ENCODE data around the gene ADRA2A. TPM values are rescaled to one million over a fixed set of nuclear protein-coding genes. Genes with fewer than 3 reads are reported as not detected.

ADRA2A gene
- total RNA-seq, 1 experiment from 2014 or later: 1.7 TPM

DNA sequence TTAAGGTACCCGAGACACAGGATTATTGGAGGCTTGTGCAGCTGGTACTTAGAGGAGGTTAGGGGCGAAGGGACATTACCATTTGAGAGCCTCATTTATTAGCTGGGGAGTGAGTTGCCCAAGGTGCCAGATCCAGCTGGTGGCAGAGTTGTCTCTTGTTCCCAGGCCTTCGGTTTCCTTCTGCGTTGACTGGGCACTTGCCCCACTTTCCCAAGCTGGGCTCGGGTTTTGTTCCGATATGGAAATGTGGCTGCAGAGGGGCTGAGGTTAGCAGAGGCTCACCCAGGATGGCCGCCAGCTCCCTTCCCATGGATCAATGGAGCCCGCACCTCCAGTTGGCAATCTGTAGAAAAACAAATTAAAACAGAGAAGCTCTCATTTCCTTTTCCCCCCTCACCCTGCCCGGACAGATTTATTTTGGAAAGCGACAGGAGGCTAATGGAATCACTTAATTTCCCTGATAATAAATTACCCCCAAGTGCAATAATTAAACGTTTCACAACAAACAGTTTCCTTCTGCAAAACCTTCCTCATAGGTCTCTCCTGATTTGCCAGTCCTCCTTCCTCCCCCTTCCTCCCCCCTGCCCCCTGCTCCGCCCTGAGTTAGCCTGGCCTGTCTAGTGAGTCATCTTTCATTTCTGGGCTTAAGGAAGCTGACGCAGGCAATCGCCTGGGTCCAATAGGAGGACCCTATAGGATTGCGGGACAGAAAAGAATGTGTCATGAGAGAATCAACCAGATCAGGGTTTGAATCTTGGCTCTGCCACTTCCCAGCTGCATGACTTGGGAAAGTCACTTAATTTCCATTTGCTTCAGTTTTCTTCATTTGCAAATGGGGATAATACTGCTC, 51.7 kb downstream of the ADRA2A start (continued):
- TF ChIP-seq, protein P1, sequence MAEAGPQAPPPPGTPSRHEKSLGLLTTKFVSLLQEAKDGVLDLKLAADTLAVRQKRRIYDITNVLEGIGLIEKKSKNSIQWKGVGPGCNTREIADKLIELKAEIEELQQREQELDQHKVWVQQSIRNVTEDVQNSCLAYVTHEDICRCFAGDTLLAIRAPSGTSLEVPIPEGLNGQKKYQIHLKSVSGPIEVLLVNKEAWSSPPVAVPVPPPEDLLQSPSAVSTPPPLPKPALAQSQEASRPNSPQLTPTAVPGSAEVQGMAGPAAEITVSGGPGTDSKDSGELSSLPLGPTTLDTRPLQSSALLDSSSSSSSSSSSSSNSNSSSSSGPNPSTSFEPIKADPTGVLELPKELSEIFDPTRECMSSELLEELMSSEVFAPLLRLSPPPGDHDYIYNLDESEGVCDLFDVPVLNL (CRISPR knock-in tag; IDR thresholded peaks at IDR 0.05; ENCODE audit: borderline replicate concordance, low read depth): no peak
- TF ChIP-seq FOXJ3 (CRISPR knock-in tag; IDR thresholded peaks at IDR 0.05; ENCODE audit: borderline replicate concordance) (no peak), KAT7 (CRISPR knock-in tag; IDR thresholded peaks at IDR 0.05; ENCODE audit: borderline replicate concordance) (no peak)

DNA sequence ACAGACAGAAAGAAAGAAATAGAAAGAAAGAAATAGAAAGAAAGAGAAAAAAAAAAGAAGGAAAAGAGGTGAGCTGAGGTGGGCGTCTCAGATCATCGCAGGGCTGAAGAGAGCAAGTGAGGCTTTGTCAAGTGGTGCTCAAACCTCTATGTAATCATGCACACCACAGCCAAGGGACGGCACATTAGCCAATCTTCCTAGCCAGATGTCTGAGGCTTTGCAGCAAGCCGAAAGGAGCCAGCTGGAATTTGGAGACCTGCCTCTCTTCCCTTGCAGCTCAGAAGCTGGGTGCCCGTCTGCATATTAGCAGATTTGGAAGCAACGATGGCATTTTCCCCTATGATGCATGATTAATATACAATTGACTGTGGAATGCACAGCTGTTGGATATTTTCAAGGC, 52.5 kb downstream of the ADRA2A start:
- Mint-ChIP-seq H3K27ac (peak overlapping the region; percentile 80; the same call in 1 of the 2 replicates), H3K27me3 (ENCODE audit: low read depth) (peaks cover 3% of the 10 kb centered on the region; the same call in 1 of the 2 replicates), H3K4me1 (peaks cover 39% of the 10 kb centered on the region), H3K4me3 (no peak overlapping the region), H3K9me3 (peaks cover 26% of the 10 kb centered on the region), H3K36me3 (peaks cover 7% of the 10 kb centered on the region)
- ChIA-PET POLR2A (interaction anchor here (0.7 kb wide), 1 partner anchor 383 kb away, joined by 4 read pairs; no protein-coding TSS in a partner anchor), CTCF (interaction anchor here (0.6 to 1.1 kb wide), 2 partner anchors 53 to 1400 kb away, joined by 4 to 5 read pairs; partner anchors contain the start of gene ADRA2A)
- ATAC-seq (no peak), DNase-seq (ENCODE audit: low spot score) (no peak)
- TF ChIP-seq RELA (CRISPR knock-in tag; IDR thresholded peaks at IDR 0.05; ENCODE audit: borderline replicate concordance) (no peak), OVOL2 (CRISPR knock-in tag; IDR thresholded peaks at IDR 0.05; ENCODE audit: borderline replicate concordance) (no peak), JAZF1 (CRISPR knock-in tag; IDR thresholded peaks at IDR 0.05) (no peak), NR3C1 (CRISPR knock-in tag; conservative IDR thresholded peaks at IDR 0.05; ENCODE audit: low read depth) (no peak), KAT7 (CRISPR knock-in tag; IDR thresholded peaks at IDR 0.05; ENCODE audit: borderline replicate concordance) (no peak), ZNF671 (CRISPR knock-in tag; IDR thresholded peaks at IDR 0.05) (no peak), SMAD4 (CRISPR knock-in tag; IDR thresholded peaks at IDR 0.05) (no peak), SMAD3 (CRISPR knock-in tag; IDR thresholded peaks at IDR 0.05; ENCODE audit: borderline replicate concordance) (no peak)
- TF ChIP-seq, protein P2, sequence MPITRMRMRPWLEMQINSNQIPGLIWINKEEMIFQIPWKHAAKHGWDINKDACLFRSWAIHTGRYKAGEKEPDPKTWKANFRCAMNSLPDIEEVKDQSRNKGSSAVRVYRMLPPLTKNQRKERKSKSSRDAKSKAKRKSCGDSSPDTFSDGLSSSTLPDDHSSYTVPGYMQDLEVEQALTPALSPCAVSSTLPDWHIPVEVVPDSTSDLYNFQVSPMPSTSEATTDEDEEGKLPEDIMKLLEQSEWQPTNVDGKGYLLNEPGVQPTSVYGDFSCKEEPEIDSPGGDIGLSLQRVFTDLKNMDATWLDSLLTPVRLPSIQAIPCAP (CRISPR knock-in tag; IDR thresholded peaks at IDR 0.05): no peak
- TF ChIP-seq, protein P3, sequence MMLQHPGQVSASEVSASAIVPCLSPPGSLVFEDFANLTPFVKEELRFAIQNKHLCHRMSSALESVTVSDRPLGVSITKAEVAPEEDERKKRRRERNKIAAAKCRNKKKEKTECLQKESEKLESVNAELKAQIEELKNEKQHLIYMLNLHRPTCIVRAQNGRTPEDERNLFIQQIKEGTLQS (CRISPR knock-in tag; conservative IDR thresholded peaks at IDR 0.05): no peak
- TF ChIP-seq, protein P4, sequence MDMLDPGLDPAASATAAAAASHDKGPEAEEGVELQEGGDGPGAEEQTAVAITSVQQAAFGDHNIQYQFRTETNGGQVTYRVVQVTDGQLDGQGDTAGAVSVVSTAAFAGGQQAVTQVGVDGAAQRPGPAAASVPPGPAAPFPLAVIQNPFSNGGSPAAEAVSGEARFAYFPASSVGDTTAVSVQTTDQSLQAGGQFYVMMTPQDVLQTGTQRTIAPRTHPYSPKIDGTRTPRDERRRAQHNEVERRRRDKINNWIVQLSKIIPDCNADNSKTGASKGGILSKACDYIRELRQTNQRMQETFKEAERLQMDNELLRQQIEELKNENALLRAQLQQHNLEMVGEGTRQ (CRISPR knock-in tag; IDR thresholded peaks at IDR 0.05): no peak

DNA sequence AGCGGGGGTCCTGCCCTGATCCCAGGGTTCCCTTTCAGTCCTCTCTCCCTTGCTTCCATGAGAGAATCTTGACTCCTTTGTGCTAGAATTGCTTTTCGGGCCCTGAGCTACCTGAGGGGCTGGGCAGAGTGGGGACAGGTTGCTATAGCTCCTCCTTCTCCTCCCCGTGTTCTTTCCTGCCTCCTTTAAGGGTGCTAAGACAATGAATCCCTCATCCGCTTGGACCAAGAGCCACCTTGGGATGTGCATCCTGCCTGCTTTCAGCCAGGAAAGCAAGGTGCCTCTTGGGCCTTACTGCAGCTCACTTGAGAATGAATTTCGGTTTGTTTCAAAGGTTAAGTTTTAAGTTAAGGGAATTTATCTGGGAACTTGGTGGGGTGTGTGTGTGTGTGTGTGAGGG, 53.6 kb downstream of the ADRA2A start:
- no peak overlapping the region for H3K4me3 Mint-ChIP-seq
- peak; percentile 61 for ATAC-seq
- CTCF ChIA-PET: interaction anchor here (1.0 to 2.2 kb wide), 2 partner anchors 54 to 458 kb away, joined by 3 to 16 read pairs; partner anchors contain the start of gene ADRA2A
- TF ChIP-seq ZNF423 (CRISPR knock-in tag; IDR thresholded peaks at IDR 0.05) (no peak), NFYB (CRISPR knock-in tag; conservative IDR thresholded peaks at IDR 0.05; ENCODE audit: low read depth) (no peak), ATF1 (CRISPR knock-in tag; IDR thresholded peaks at IDR 0.05) (no peak), ESRRA (CRISPR knock-in tag; IDR thresholded peaks at IDR 0.05; ENCODE audit: borderline replicate concordance) (no peak), PRRX2 (CRISPR knock-in tag; IDR thresholded peaks at IDR 0.05) (no peak)
- TF ChIP-seq, protein P2 (CRISPR knock-in tag; IDR thresholded peaks at IDR 0.05): no peak
- TF ChIP-seq, protein P5, sequence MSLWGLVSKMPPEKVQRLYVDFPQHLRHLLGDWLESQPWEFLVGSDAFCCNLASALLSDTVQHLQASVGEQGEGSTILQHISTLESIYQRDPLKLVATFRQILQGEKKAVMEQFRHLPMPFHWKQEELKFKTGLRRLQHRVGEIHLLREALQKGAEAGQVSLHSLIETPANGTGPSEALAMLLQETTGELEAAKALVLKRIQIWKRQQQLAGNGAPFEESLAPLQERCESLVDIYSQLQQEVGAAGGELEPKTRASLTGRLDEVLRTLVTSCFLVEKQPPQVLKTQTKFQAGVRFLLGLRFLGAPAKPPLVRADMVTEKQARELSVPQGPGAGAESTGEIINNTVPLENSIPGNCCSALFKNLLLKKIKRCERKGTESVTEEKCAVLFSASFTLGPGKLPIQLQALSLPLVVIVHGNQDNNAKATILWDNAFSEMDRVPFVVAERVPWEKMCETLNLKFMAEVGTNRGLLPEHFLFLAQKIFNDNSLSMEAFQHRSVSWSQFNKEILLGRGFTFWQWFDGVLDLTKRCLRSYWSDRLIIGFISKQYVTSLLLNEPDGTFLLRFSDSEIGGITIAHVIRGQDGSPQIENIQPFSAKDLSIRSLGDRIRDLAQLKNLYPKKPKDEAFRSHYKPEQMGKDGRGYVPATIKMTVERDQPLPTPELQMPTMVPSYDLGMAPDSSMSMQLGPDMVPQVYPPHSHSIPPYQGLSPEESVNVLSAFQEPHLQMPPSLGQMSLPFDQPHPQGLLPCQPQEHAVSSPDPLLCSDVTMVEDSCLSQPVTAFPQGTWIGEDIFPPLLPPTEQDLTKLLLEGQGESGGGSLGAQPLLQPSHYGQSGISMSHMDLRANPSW (CRISPR knock-in tag; conservative IDR thresholded peaks at IDR 0.05; ENCODE audit: low read depth): no peak
- TF ChIP-seq, protein P6, sequence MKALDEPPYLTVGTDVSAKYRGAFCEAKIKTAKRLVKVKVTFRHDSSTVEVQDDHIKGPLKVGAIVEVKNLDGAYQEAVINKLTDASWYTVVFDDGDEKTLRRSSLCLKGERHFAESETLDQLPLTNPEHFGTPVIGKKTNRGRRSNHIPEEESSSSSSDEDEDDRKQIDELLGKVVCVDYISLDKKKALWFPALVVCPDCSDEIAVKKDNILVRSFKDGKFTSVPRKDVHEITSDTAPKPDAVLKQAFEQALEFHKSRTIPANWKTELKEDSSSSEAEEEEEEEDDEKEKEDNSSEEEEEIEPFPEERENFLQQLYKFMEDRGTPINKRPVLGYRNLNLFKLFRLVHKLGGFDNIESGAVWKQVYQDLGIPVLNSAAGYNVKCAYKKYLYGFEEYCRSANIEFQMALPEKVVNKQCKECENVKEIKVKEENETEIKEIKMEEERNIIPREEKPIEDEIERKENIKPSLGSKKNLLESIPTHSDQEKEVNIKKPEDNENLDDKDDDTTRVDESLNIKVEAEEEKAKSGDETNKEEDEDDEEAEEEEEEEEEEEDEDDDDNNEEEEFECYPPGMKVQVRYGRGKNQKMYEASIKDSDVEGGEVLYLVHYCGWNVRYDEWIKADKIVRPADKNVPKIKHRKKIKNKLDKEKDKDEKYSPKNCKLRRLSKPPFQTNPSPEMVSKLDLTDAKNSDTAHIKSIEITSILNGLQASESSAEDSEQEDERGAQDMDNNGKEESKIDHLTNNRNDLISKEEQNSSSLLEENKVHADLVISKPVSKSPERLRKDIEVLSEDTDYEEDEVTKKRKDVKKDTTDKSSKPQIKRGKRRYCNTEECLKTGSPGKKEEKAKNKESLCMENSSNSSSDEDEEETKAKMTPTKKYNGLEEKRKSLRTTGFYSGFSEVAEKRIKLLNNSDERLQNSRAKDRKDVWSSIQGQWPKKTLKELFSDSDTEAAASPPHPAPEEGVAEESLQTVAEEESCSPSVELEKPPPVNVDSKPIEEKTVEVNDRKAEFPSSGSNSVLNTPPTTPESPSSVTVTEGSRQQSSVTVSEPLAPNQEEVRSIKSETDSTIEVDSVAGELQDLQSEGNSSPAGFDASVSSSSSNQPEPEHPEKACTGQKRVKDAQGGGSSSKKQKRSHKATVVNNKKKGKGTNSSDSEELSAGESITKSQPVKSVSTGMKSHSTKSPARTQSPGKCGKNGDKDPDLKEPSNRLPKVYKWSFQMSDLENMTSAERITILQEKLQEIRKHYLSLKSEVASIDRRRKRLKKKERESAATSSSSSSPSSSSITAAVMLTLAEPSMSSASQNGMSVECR (CRISPR knock-in tag; IDR thresholded peaks at IDR 0.05; ENCODE audit: borderline replicate concordance): no peak

More for the DNA sequence above, 53.6 kb downstream of the ADRA2A start:
- Mint-ChIP-seq H3K27me3 (ENCODE audit: low read depth) (peaks cover 3% of the 10 kb centered on the region), H3K4me1 (peaks cover 41% of the 10 kb centered on the region), H3K9me3 (peaks cover 33% of the 10 kb centered on the region), H3K36me3 (peaks cover 14% of the 10 kb centered on the region), H3K27ac (peak overlapping the region; percentile 50; the same call in 1 of the 2 replicates)
- no peak for DNase-seq (ENCODE audit: low spot score)
- POLR2A ChIA-PET: no interaction called here
